ENCODE measurements around the gene SCAPER. TPM values are rescaled to one million over a fixed set of nuclear protein-coding genes. Genes with fewer than 3 reads are reported as not detected.

SCAPER gene
- total and polyA plus RNA-seq, 10 of the 15 experiments (the other 5 are each of a cell fraction or from before 2014, with no cell fraction given) = 1.0 to 7.7 (median 3.9) TPM

- ChIA-PET RAD21 (ENCODE audit: unreplicated experiment) (no interaction called here), SMC1A (ENCODE audit: uncharacterized antibody, unreplicated experiment) (no interaction called here), POLR2A (no interaction called here), CTCF (no interaction called here)
- in situ Hi-C loops (cut with MboI) = no loop called here
- FAIRE-seq (no peak), ATAC-seq (no peak), DNase-seq (ENCODE audit: low read depth, low spot score) (no peak)
- H3K4me2 ChIP-seq (ENCODE audit: control insufficient read depth, insufficient read depth) = no peak overlapping the region
- no peak overlapping the region for H3K27ac ChIP-seq (ENCODE audit: control insufficient read depth, insufficient read depth)
- no peaks in the 10 kb centered on the region for H3K27me3 ChIP-seq (replicated peaks in 1 of 2; ENCODE audit: control insufficient read depth in 2 of 2, insufficient read depth in 2 of 2, low read length in 1 of 2)
- no peak for TF ChIP-seq CHD1 (IDR thresholded peaks at IDR 0.05; ENCODE audit: low read depth, low read length)
- TF ChIP-seq MTA3 (IDR thresholded peaks at IDR 0.05; ENCODE audit: borderline replicate concordance, low read length) = no peak
- no peak for TF ChIP-seq SMARCA5 (IDR thresholded peaks at IDR 0.05)
- TF ChIP-seq ZBTB40 (IDR thresholded peaks at IDR 0.05; ENCODE audit: borderline replicate concordance) = no peak
- TF ChIP-seq WRNIP1 (IDR thresholded peaks at IDR 0.05; ENCODE audit: borderline replicate concordance, low read depth, low read length) = no peak
- TF ChIP-seq RB1 (IDR thresholded peaks at IDR 0.05; ENCODE audit: borderline replicate concordance) = no peak
- TF ChIP-seq MYB (IDR thresholded peaks at IDR 0.05; ENCODE audit: borderline replicate concordance, low read depth, low read length) = no peak
- no peak for TF ChIP-seq POLR2A (IDR thresholded peaks at IDR 0.05; ENCODE audit: low read depth, low read length)
- TF ChIP-seq SKIL (IDR thresholded peaks at IDR 0.05; ENCODE audit: low read depth, poor library complexity, severe bottlenecking) = no peak
- TF ChIP-seq NR2C2 (IDR thresholded peaks at IDR 0.05; ENCODE audit: borderline replicate concordance, control insufficient read depth, insufficient read length, low read depth) = no peak
- no peak for TF ChIP-seq RAD51 (IDR thresholded peaks at IDR 0.05)
- TF ChIP-seq SP1 (IDR thresholded peaks at IDR 0.05; ENCODE audit: low read depth, low read length) = no peak
- TF ChIP-seq JUNB (IDR thresholded peaks at IDR 0.05) = no peak
- TF ChIP-seq MEF2A (IDR thresholded peaks at IDR 0.05; ENCODE audit: insufficient read depth, low read depth, low read length) = no peak
- no peak for TF ChIP-seq RELB (IDR thresholded peaks at IDR 0.05; ENCODE audit: low read depth)
- TF ChIP-seq ZNF217 (IDR thresholded peaks at IDR 0.05) = no peak
- H3K4me1 ChIP-seq (ENCODE audit: control insufficient read depth, insufficient read depth, low read length) = no peaks in the 10 kb centered on the region
- H3K36me3 ChIP-seq (ENCODE audit: control insufficient read depth in 2 of 2, insufficient read depth in 2 of 2, low read length in 1 of 2) = no peaks in the 10 kb centered on the region
- no peaks in the 10 kb centered on the region for H3K79me2 ChIP-seq (ENCODE audit: control insufficient read depth, insufficient read depth, low read length)
- H3K9ac ChIP-seq (ENCODE audit: control insufficient read depth, insufficient read depth, low read length) = no peak overlapping the region
- intact Hi-C loops (cut with micrococcal nuclease; ENCODE audit: unreplicated experiment) = no loop called here
- WGBS (ENCODE audit: insufficient coverage, insufficient replicate concordance, low lambda C conversion rate, missing lambda C conversion rate) = 92% methylated on average over 5 of the region's 5 CpGs
- H2AFZ ChIP-seq (ENCODE audit: control insufficient read depth, low read depth, low read length) = no peak overlapping the region
- BruUV-seq (replicated peaks) = no TSS peak
- no peaks in the 10 kb centered on the region; the same call in 2 of the 3 replicates for H3K9me3 ChIP-seq (replicated peaks; ENCODE audit: control insufficient read depth, insufficient read depth, low read length)
- H4K20me1 ChIP-seq (ENCODE audit: control insufficient read depth, insufficient read depth) = no peaks in the 10 kb centered on the region
- no peak overlapping the region for H3K4me3 ChIP-seq
Observed at GRCh38 chr15:76553102-76553501, 352.0 kb downstream of the SCAPER start.

All from GM12878 (cell line).